HepG2 (cell line): ENCODE data around the gene AQP5. TPM values are rescaled to one million over a fixed set of nuclear protein-coding genes. Genes with fewer than 3 reads are reported as not detected.
A peak's percentile ranks its signal among the peaks of the same experiment; 100 is the strongest.

Experiments
- ATAC-seq: fragments of 200-7000 bp; cut with Tn5 transposase; 3 replicates; pipeline ENCODE4 v1.9.1; 2020; ENCODE audit warnings: mild to moderate bottlenecking, moderate library complexity
- BruUV-seq: library from RNA; stranded (reverse); fragments of 400-500 nt; replicated peaks from 2 replicates; lab custom pipeline; 2021; lab: Mats Ljungman, UMichigan
- CTCF ChIA-PET: fragments of 300-600 bp; formaldehyde crosslinking; extraction: SDS; loops from one replicate; lab custom pipeline; 2021; ENCODE audit warnings: low total read pairs, inconsistent platforms, low intra/inter-chr PET ratio; lab: Yijun Ruan, JAX
- POLR2A ChIA-PET: fragments of 350-600 bp; sonication (Branson Sonifier 250); formaldehyde crosslinking; loops from one replicate; lab custom pipeline; 2020; ENCODE audit warnings: antibody characterized with exemption, inconsistent platforms; lab: Yijun Ruan, JAX
- DNase-seq: peaks from one replicate; pipeline ENCODE4 v3.0.0-alpha.2; 2015; ENCODE audit warnings: low spot score
- FAIRE-seq: peaks from 3 replicates; lab custom pipeline; 2011; peaks lifted over from hg19 to GRCh38; lab: Jason Lieb, UNC
- H2AFZ ChIP-seq: one replicate; pipeline ENCODE4 v1.6.1; 2011; ENCODE audit warnings: low read length, inconsistent platforms
- H3K27ac ChIP-seq: fragments of 300-600 bp; 3 replicates; pipeline ENCODE4 v1.8.0; 2011; ENCODE audit warnings: mixed run types, mild to moderate bottlenecking, mixed read lengths, low read length, inconsistent platforms; ENCODE audit not compliant: insufficient read depth; ENCODE audit errors: extremely low read length
- H3K27me3 ChIP-seq, 2 experiments: fragments of 200-600 bp in 1 of 2; 2 replicates in 1 of 2; 3 replicates in 1 of 2; pipeline versions ENCODE4 v1.6.0 to v1.8.0; 2011; ENCODE audit warnings: low read length in 2 of 2, mild to moderate bottlenecking in 2 of 2, moderate library complexity in 2 of 2, inconsistent platforms in 1 of 2; ENCODE audit not compliant: insufficient read depth in 2 of 2, control insufficient read depth in 1 of 2
- H3K36me3 ChIP-seq, 2 experiments: fragments of 200-600 bp in 1 of 2; replicated peaks in 1 of 2; 2 replicates in 1 of 2; 3 replicates in 1 of 2; pipeline versions ENCODE4 v1.5.1 to v1.8.0; 2011; ENCODE audit warnings: low read length in 2 of 2, inconsistent platforms in 1 of 2; ENCODE audit not compliant: insufficient read depth in 2 of 2, control insufficient read depth in 1 of 2
- H3K4me1 ChIP-seq: 2 replicates; pipeline ENCODE4 v1.5.1; 2012; ENCODE audit warnings: low read length, inconsistent platforms; ENCODE audit not compliant: insufficient read depth
- H3K4me2 ChIP-seq: 2 replicates; pipeline ENCODE4 v1.6.0; 2011; ENCODE audit warnings: low read depth, low read length, inconsistent platforms
- H3K4me3 ChIP-seq, 3 experiments: fragments of 200-600 bp in 1 of 3; sonication (generic), shearing (Covaris generic) in 1 of 3; replicated peaks in 1 of 3; 2 replicates each; pipeline ENCODE4 v1.5.1; 2011 to 2016; ENCODE audit warnings: low read length in 3 of 3, inconsistent platforms in 2 of 3, low read depth in 2 of 3, mild to moderate bottlenecking in 2 of 3, control low read depth in 1 of 3, mixed read lengths in 1 of 3; ENCODE audit not compliant: insufficient read depth in 1 of 3
- H3K79me2 ChIP-seq: one replicate; pipeline ENCODE4 v1.6.1; 2011; ENCODE audit warnings: low read length, inconsistent platforms; ENCODE audit not compliant: insufficient read depth
- H3K9ac ChIP-seq: 2 replicates; pipeline ENCODE4 v1.6.0; 2011; ENCODE audit warnings: mild to moderate bottlenecking, low read depth, low read length, inconsistent platforms; ENCODE audit not compliant: insufficient read depth
- H3K9me3 ChIP-seq: 2 replicates; pipeline ENCODE4 v1.5.1; 2012; ENCODE audit warnings: mild to moderate bottlenecking, low read length
- H4K20me1 ChIP-seq: 2 replicates; pipeline ENCODE4 v1.6.0; 2011; ENCODE audit warnings: inconsistent platforms, mild to moderate bottlenecking, low read length, moderate library complexity; ENCODE audit not compliant: insufficient read depth
- ATF7 ChIP-seq, 2 experiments: fragments of 450-650 bp in 1 of 2; sonication (generic) in 1 of 2; formaldehyde crosslinking in 1 of 2; IDR thresholded peaks; 2 replicates each; pipeline versions ENCODE4 v1.4.0 to v1.6.1; 2016 to 2020; ENCODE audit warnings: antibody characterized with exemption in 1 of 2, mild to moderate bottlenecking in 1 of 2, missing genetic modification reagents in 1 of 2
- CEBPB ChIP-seq: IDR thresholded peaks from 2 replicates; pipeline ENCODE4 v1.6.1; 2011; ENCODE audit warnings: low read depth, low read length, improper control_type of control experiment, borderline replicate concordance
- KLF13 ChIP-seq: sonication (generic); formaldehyde crosslinking; IDR thresholded peaks from 2 replicates; pipeline ENCODE4 v1.4.0; 2020; ENCODE audit warnings: mild to moderate bottlenecking, missing genetic modification reagents
- STAG1 ChIP-seq: sonication (generic); formaldehyde crosslinking; IDR thresholded peaks from 2 replicates; pipeline ENCODE4 v1.4.0; 2020; ENCODE audit warnings: missing genetic modification reagents
- ZFP1 ChIP-seq: IDR thresholded peaks from 2 replicates; pipeline ENCODE4 v1.6.1; 2016
- ZKSCAN8 ChIP-seq: IDR thresholded peaks from 2 replicates; pipeline ENCODE4 v1.6.1; 2016; ENCODE audit warnings: borderline replicate concordance, missing genetic modification reagents, missing compliant biosample characterization
- ZNF33B ChIP-seq: sonication (generic); formaldehyde crosslinking; IDR thresholded peaks from 2 replicates; pipeline ENCODE4 v1.5.1; 2020; ENCODE audit warnings: mild to moderate bottlenecking, missing genetic modification reagents
- ZNF510 ChIP-seq: sonication (generic); formaldehyde crosslinking; IDR thresholded peaks from 2 replicates; pipeline ENCODE4 v1.4.0; 2020; ENCODE audit warnings: low read depth, mild to moderate bottlenecking, missing genetic modification reagents
- ZNF615 ChIP-seq: sonication (generic); formaldehyde crosslinking; IDR thresholded peaks from 2 replicates; pipeline ENCODE4 v1.5.0; 2020; ENCODE audit warnings: mild to moderate bottlenecking, missing genetic modification reagents, borderline replicate concordance
- ZNF674 ChIP-seq: sonication (generic); formaldehyde crosslinking; IDR thresholded peaks from 2 replicates; pipeline ENCODE4 v1.5.0; 2020; ENCODE audit warnings: low read depth, mild to moderate bottlenecking, missing genetic modification reagents
- ZNF891 ChIP-seq: sonication (generic); formaldehyde crosslinking; IDR thresholded peaks from 2 replicates; pipeline ENCODE4 v1.5.0; 2020; ENCODE audit warnings: mild to moderate bottlenecking, missing genetic modification reagents
- WGBS: methylation state at CpG from one replicate; pipeline ENCODE4 v1.1.6; 2017; ENCODE audit warnings: low lambda C conversion rate; 5-methylcytosine and 5-hydroxymethylcytosine counted together
- in situ Hi-C: cut with HindIII; loops from 2 replicates; pipeline ENCODE4 v1.10.0; 2017; ENCODE audit warnings: low pct_unique_long_range_greater_than_20kb; ENCODE audit not compliant: extremely low pct_ligation_motif_present
- intact Hi-C: fragments of 100-400 bp; cut with micrococcal nuclease; formaldehyde crosslinking; loops from one replicate; pipeline ENCODE4 v1.10.0; 2022; ENCODE audit not compliant: unreplicated experiment
- polyA plus RNA-seq, 8 experiments: library from polyadenylated mRNA; depleted of rRNA in 3 of 8; stranded (reverse) in 7 of 8; unstranded in 1 of 8; fragments of >200 nt; fragmentation: Illumina TruSeq in 4 of 8; extraction: Trizol in 4 of 8; gene quantifications; 2 replicates each; pipeline versions ENCODE4 v1.2.1 to v1.2.3, GENCODE V29; 2011 to 2016; ENCODE audit warnings: low read depth in 4 of 8, missing spikeins in 1 of 8, mixed read lengths in 1 of 8; ENCODE audit not compliant: insufficient read depth in 1 of 8
- total RNA-seq, 5 experiments: library from RNA; depleted of rRNA; stranded (reverse); fragments of >200 nt; fragmentation: Illumina TruSeq; extraction: Trizol; gene quantifications; 2 replicates each; pipeline ENCODE4 v1.2.3, GENCODE V29; 2016; ENCODE audit warnings: low read depth in 1 of 5
- TF ChIP-seq, protein P1 (sequence below): sonication (generic); formaldehyde crosslinking; IDR thresholded peaks from 2 replicates; pipeline ENCODE4; 2020; ENCODE audit warnings: missing genetic modification reagents, mild to moderate bottlenecking, borderline replicate concordance
- TF ChIP-seq, protein P2 (sequence below): IDR thresholded peaks from 2 replicates; pipeline ENCODE4 v1.6.1; 2016; ENCODE audit warnings: missing compliant biosample characterization, missing genetic modification reagents, borderline replicate concordance

AQP5 gene
- total and polyA plus RNA-seq, 2 of the 13 experiments (the other 11 are each of a cell fraction or from before 2014, with no cell fraction given): not detected

- H3K4me2 ChIP-seq: no peak overlapping the region
- no peak overlapping the region for H3K9ac ChIP-seq
- no peaks in the 10 kb centered on the region for H4K20me1 ChIP-seq
- 24% methylated on average over 3 of the region's 3 CpGs for WGBS
- H3K36me3 ChIP-seq: no peaks in the 10 kb centered on the region
- intact Hi-C loops: no loop called here
- no peaks in the 10 kb centered on the region for H3K79me2 ChIP-seq
- H3K4me1 ChIP-seq: peaks cover 7% of the 10 kb centered on the region
- no peak for DNase-seq
- BruUV-seq: no TSS peak
- no peaks in the 10 kb centered on the region for H3K9me3 ChIP-seq
- H3K27ac ChIP-seq: no peak overlapping the region
- no peaks in the 10 kb centered on the region for H3K27me3 ChIP-seq
- TF ChIP-seq ZNF615 (CRISPR knock-in tag) (no peak), CEBPB (peak; percentile 47; the same call in 1 of the 2 replicates), ATF7 (IDR thresholded peaks at IDR 0.05) (peak; percentile 61; the same call in 1 of the 2 replicates), ATF7 (CRISPR knock-in tag; IDR thresholded peaks at IDR 0.05) (no peak)
- TF ChIP-seq, all 625 proteins: peak for 2
- Histone ChIP-seq H2AFZ (no peak overlapping the region), H3K4me3 (no peak overlapping the region)
- POLR2A ChIA-PET: no interaction called here
- CTCF ChIA-PET: no interaction called here
- in situ Hi-C loops: no loop called here
- ATAC-seq: no peak
- FAIRE-seq: no peak
These were observed 24.7 kb upstream of the AQP5 start for GRCh38 chr12:49936925-49937324.

GRCh38 chr12:49937639-49938300, 23.9 kb upstream of the AQP5 start:
- no peaks in the 10 kb centered on the region for H3K36me3 ChIP-seq
- peak; percentile 44; the same call in 2 of the 3 replicates for ATAC-seq

More at GRCh38 chr12:49937639-49938300, 23.9 kb upstream of the AQP5 start:
- Histone ChIP-seq H3K9ac (no peak overlapping the region), H3K4me2 (no peak overlapping the region), H4K20me1 (no peaks in the 10 kb centered on the region), H3K9me3 (no peaks in the 10 kb centered on the region), H3K79me2 (no peaks in the 10 kb centered on the region), H3K4me1 (peaks cover 7% of the 10 kb centered on the region), H3K27ac (no peak overlapping the region), H3K27me3 (no peaks in the 10 kb centered on the region), H3K4me3 (no peak overlapping the region), H2AFZ (no peak overlapping the region)
- no peak for FAIRE-seq
- no peak for DNase-seq
- TF ChIP-seq ZNF510 (CRISPR knock-in tag) (no peak), ZKSCAN8 (CRISPR knock-in tag) (no peak), ZNF674 (CRISPR knock-in tag) (no peak), KLF13 (CRISPR knock-in tag) (no peak), ZNF891 (CRISPR knock-in tag) (no peak), ZNF33B (CRISPR knock-in tag) (no peak), STAG1 (CRISPR knock-in tag) (no peak), ZFP1 (CRISPR knock-in tag) (no peak)
- TF ChIP-seq, protein P1, sequence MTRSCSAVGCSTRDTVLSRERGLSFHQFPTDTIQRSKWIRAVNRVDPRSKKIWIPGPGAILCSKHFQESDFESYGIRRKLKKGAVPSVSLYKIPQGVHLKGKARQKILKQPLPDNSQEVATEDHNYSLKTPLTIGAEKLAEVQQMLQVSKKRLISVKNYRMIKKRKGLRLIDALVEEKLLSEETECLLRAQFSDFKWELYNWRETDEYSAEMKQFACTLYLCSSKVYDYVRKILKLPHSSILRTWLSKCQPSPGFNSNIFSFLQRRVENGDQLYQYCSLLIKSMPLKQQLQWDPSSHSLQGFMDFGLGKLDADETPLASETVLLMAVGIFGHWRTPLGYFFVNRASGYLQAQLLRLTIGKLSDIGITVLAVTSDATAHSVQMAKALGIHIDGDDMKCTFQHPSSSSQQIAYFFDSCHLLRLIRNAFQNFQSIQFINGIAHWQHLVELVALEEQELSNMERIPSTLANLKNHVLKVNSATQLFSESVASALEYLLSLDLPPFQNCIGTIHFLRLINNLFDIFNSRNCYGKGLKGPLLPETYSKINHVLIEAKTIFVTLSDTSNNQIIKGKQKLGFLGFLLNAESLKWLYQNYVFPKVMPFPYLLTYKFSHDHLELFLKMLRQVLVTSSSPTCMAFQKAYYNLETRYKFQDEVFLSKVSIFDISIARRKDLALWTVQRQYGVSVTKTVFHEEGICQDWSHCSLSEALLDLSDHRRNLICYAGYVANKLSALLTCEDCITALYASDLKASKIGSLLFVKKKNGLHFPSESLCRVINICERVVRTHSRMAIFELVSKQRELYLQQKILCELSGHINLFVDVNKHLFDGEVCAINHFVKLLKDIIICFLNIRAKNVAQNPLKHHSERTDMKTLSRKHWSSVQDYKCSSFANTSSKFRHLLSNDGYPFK (CRISPR knock-in tag): no peak
- TF ChIP-seq, protein P2, sequence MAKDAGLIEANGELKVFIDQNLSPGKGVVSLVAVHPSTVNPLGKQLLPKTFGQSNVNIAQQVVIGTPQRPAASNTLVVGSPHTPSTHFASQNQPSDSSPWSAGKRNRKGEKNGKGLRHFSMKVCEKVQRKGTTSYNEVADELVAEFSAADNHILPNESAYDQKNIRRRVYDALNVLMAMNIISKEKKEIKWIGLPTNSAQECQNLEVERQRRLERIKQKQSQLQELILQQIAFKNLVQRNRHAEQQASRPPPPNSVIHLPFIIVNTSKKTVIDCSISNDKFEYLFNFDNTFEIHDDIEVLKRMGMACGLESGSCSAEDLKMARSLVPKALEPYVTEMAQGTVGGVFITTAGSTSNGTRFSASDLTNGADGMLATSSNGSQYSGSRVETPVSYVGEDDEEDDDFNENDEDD (CRISPR knock-in tag): no peak
- ChIA-PET CTCF (no interaction called here), POLR2A (no interaction called here)
- in situ Hi-C loops (no loop called here), intact Hi-C loops (no loop called here)
- WGBS: 24% methylated on average over 4 of the region's 8 CpGs
- BruUV-seq: no TSS peak
